Measurements from ENCODE around the gene PPP1R11.

DNA sequence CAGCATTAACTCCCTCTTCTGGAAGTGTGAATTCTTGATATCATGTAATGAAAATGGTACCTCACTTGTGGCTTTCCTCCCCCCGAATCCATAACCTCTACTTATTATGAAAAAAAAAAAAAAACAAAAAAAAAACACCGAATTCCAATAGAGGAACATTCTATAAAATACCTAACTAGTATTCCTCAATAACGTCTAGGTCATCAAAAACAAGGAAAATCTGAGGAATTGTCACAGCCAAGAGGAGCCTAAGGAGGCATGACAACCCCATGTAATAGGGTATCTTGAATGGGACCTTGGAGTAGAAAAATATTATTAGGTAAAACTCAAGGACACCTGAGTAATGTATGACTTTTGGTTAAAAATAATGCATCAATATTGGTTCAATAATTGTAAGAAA, 44.8 kb upstream of the PPP1R11 start:
- TF ChIP-seq, protein P1, sequence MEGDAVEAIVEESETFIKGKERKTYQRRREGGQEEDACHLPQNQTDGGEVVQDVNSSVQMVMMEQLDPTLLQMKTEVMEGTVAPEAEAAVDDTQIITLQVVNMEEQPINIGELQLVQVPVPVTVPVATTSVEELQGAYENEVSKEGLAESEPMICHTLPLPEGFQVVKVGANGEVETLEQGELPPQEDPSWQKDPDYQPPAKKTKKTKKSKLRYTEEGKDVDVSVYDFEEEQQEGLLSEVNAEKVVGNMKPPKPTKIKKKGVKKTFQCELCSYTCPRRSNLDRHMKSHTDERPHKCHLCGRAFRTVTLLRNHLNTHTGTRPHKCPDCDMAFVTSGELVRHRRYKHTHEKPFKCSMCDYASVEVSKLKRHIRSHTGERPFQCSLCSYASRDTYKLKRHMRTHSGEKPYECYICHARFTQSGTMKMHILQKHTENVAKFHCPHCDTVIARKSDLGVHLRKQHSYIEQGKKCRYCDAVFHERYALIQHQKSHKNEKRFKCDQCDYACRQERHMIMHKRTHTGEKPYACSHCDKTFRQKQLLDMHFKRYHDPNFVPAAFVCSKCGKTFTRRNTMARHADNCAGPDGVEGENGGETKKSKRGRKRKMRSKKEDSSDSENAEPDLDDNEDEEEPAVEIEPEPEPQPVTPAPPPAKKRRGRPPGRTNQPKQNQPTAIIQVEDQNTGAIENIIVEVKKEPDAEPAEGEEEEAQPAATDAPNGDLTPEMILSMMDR (conservative IDR thresholded peaks at IDR 0.05 in 1 of 2, IDR thresholded peaks at IDR 0.05 in 1 of 2; ENCODE audit: extremely low read depth in 1 of 2, insufficient read depth in 1 of 2, low read depth in 1 of 2, low read length in 2 of 2): no peak
- no peak for TF ChIP-seq EZH2 (IDR thresholded peaks at IDR 0.05; ENCODE audit: borderline replicate concordance, low read length)

Measured in mammary epithelial cell (primary cell).